ENCODE results near the gene RNASE9.
A peak's percentile ranks its signal among the peaks of the same experiment; 100 is the strongest.
"Not testable (repeated sequence)": the region's sequence is repeated elsewhere in the genome, so short reads cannot be mapped to it uniquely, and the experiment has no call there.

RNASE9 gene

GRCh38 chr14:20560961-20561360, at the start of gene RNASE9:
RNASE9 (minus strand) TSS chr14:20561047.
- DNase-seq (ENCODE audit: low read depth in 2 of 2): no peak

GRCh38 chr14:20610002-20610765, 49.3 kb upstream of the RNASE9 start:
- peak; percentile 46 to 59 for DNase-seq (ENCODE audit: low read depth in 2 of 2)

GRCh38 chr14:20609215-20610001, 48.6 kb upstream of the RNASE9 start:
- DNase-seq (ENCODE audit: low read depth in 2 of 2): no peak

- no peak for DNase-seq (ENCODE audit: low read depth in 2 of 2)
Measured at GRCh38 chr14:20608383-20609110, 47.7 kb upstream of the RNASE9 start.

- no peak for DNase-seq (ENCODE audit: low read depth in 2 of 2)
Measured at GRCh38 chr14:20607617-20608016, 46.8 kb upstream of the RNASE9 start.

- DNase-seq (ENCODE audit: low read depth in 2 of 2): no peak
Measured at GRCh38 chr14:20606902-20607242, 46.0 kb upstream of the RNASE9 start.

GRCh38 chr14:20606190-20606901, 45.5 kb upstream of the RNASE9 start:
- no peak for DNase-seq (ENCODE audit: low read depth in 2 of 2)

GRCh38 chr14:20603813-20604690, 43.2 kb upstream of the RNASE9 start:
- no peak for DNase-seq (ENCODE audit: low read depth in 2 of 2)

GRCh38 chr14:20602583-20602982, 41.7 kb upstream of the RNASE9 start:
- DNase-seq (ENCODE audit: low read depth in 2 of 2): no peak

GRCh38 chr14:20601522-20601921, 40.7 kb upstream of the RNASE9 start:
- no peak for DNase-seq (ENCODE audit: low read depth in 2 of 2)

GRCh38 chr14:20597108-20597507, 36.3 kb upstream of the RNASE9 start:
- no peak for DNase-seq (ENCODE audit: low read depth in 2 of 2)

GRCh38 chr14:20595726-20596125, 34.9 kb upstream of the RNASE9 start:
- DNase-seq (ENCODE audit: low read depth in 2 of 2): not testable (repeated sequence)

- no peak for DNase-seq (ENCODE audit: low read depth in 2 of 2)
Measured at GRCh38 chr14:20592574-20592973, 31.7 kb upstream of the RNASE9 start.

GRCh38 chr14:20591235-20591634, 30.4 kb upstream of the RNASE9 start, which contains the start of gene RNASE12:
RNASE12 (minus strand) TSS chr14:20591376; CDS start chr14:20590723, 653 bp downstream.
- no peak for DNase-seq (ENCODE audit: low read depth in 2 of 2)

- DNase-seq (ENCODE audit: low read depth in 2 of 2): no peak
Measured at GRCh38 chr14:20587489-20588154, 26.8 kb upstream of the RNASE9 start, which contains the start of gene RNASE11. RNASE11 (minus strand) TSS chr14:20588001.

- DNase-seq (ENCODE audit: low read depth in 2 of 2): no peak
Measured at GRCh38 chr14:20583908-20584307, 23.1 kb upstream of the RNASE9 start.

GRCh38 chr14:20583142-20583541, 22.3 kb upstream of the RNASE9 start:
- DNase-seq (ENCODE audit: low read depth in 2 of 2): no peak

GRCh38 chr14:20580242-20580641, 19.4 kb upstream of the RNASE9 start:
- no peak for DNase-seq (ENCODE audit: low read depth in 2 of 2)

- DNase-seq (ENCODE audit: low read depth in 2 of 2): no peak
Measured at GRCh38 chr14:20578784-20579502, 18.1 kb upstream of the RNASE9 start.

All from stimulated activated CD8-positive, alpha-beta memory T cell treated with anti-CD3 and anti-CD28 coated beads, Interleukin-15, amount 100 ng/mL, for 4 hours (primary cell).